DMS79 (cell line): ENCODE measurements around the gene USP47.

Experiments
- DNase-seq: peaks from one replicate; lab custom pipeline; 2025; lab: John Stamatoyannopoulos, UW

The USP47 gene

GRCh38 chr11:11967669-11968510 lies 126.1 kb downstream of the USP47 start:
- DNase-seq: no peak

DNA sequence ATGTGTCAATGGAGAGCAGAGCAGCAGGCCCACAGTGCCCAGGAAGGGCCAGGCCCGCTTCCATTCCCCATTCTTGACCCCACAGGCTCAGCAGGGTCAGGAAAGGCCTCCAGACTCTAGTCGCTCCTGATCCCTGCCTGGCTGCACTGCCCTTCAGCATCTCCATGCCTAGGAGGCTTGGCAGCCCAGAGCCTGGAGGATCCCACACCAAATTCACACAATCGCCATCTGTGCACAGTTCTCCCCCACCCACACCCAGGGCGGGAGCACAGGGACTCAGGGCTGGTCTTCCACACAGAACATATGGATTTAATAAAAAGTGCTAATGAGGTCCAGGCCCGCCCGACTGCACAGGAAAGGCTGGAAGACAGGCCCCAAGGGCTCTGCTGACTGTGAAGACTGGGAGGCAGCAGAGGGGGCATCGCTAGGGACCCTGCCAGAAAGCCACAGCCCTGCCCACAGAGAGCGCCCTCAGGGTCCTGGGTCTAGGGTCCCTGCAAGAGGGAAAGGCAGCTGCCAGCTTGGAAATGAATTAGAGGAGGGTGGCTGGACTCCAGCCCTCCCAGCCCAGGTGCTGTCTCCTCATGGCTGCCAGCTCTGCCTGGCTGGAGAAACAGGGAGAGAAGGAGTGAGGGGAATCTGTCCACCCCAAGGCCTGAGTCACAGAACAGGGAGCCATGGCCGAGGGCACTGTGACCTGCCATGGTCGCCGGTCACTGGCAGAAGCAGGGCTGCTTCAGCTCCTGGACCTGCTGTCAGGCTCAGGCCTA lies 126.9 kb downstream of the USP47 start:
- no peak for DNase-seq

DNA sequence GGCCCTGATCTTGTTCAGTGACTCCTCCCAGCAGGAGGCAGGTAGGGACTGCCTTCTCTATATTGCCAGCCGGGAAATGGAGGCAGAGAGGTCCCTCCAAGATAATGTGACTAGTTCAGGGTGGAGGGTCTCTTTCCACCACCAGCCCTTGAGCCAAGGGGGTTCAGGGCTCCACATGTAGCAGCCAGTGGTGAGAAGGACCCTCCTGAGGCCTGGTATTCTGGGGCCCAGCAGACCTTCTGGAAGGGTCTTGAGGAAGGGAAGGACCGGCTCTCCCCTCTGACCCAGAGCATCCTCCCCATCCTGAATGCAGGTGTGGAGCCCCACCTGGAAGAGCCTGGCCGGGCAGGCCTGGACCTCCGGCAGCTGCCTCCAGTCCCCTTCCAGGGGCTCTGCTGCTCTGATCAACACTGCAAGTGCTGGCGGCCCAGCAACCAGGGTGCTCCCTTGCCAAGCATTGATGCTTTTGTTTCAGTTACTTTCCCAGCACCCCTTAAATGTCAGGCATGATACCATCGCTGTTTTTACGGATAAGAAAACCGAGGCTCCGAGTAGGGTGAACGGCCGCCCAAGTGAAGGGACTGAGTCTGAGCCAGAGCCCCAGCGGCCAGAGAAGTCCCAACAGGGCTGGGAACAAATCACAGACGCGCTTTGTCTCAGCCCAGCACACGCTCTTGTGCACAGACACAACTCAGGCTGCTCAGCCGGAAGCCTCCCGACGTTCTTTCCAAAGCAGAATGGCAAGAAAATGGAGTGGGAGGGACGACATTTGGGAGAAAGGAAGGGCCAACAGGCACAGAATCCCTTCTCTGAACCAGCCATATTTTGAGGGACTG lies 127.8 kb downstream of the USP47 start:
- DNase-seq: no peak

DNA sequence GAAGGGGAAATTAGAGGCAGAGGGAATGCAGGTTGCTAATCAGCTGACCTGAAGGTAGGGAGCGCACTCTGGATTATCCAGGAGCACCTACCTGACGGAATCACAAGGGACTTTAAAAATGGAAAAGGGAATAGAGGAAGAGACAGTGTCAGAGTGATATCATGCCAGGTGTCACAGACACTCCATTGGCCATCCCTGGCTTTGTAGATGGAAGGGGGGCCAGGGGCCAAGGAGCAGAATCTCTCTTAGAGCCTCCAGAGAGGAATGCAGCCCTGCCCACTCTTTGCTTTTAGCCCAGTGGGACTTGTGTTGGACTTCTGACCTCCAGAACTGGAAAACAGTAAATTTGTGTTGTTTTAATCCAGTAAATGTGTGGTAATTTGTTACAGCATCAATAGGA lies 128.8 kb downstream of the USP47 start:
- no peak for DNase-seq

- peak; percentile 35 for DNase-seq
These were observed 130.3 kb downstream of the USP47 start for GRCh38 chr11:11971906-11972547.

- no peak for DNase-seq
These were observed 131.1 kb downstream of the USP47 start for GRCh38 chr11:11972730-11973341.

GRCh38 chr11:11973361-11973800 lies 131.6 kb downstream of the USP47 start:
- DNase-seq: no peak

DNA sequence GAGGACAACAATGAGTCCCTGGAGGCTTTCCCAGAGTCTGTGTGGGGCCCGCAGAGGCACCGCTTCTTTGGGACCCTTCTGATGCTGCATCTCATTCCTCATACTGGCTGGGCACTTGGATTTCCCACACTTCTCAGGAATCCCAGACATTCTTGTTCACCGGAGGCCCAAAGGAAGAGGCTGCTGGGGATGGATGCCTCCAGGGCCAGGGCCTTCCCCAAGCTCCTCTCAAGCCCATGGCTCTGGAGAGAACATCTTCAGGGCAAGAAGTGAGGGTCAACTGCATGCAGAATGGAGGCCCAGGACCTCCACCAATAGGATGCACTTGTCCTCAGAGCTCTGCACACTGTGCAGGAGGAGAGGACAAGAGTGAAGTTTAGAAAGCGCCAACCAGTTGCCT lies 132.1 kb downstream of the USP47 start:
- no peak for DNase-seq

GRCh38 chr11:11975201-11976092 lies 133.7 kb downstream of the USP47 start:
- DNase-seq: no peak

- no peak for DNase-seq
These were observed 134.8 kb downstream of the USP47 start for GRCh38 chr11:11976481-11977127.

DNA sequence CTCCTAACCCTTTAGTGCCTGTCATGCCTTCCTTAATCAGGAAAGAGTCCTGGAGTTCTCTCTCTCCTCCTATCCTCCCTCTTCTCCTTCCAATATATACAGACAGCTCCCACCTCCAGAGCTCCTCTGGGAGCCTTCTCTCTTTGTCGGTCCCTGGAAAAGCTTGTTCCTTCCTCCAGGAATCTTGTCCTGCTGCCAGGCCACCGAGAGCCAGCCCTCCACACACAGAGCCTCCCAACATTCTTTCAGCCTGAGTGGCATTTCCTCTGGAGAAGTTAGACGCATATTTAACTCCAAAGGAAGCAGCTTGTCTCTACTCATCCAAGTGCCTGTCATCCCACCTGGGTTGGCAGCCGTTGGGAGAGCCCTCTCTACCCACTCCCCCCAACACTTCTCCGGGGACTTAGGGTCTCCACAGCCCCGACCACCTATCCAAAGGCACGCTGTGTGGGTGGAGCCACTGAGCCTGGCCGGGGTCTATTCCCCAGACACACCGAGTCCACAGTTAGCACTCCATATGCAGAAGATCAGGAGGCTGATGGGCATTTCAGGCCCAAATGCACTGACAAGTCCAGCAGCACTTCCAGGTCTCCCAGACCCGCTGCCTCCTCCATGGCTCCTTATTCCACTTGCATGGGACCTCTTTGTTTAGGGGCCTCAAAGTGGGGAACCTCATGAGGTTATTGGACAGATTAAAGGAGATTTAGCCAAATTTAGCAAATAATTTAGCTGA lies 135.6 kb downstream of the USP47 start:
- DNase-seq: no peak

GRCh38 chr11:11978098-11978637 lies 136.4 kb downstream of the USP47 start:
- DNase-seq: no peak

DNA sequence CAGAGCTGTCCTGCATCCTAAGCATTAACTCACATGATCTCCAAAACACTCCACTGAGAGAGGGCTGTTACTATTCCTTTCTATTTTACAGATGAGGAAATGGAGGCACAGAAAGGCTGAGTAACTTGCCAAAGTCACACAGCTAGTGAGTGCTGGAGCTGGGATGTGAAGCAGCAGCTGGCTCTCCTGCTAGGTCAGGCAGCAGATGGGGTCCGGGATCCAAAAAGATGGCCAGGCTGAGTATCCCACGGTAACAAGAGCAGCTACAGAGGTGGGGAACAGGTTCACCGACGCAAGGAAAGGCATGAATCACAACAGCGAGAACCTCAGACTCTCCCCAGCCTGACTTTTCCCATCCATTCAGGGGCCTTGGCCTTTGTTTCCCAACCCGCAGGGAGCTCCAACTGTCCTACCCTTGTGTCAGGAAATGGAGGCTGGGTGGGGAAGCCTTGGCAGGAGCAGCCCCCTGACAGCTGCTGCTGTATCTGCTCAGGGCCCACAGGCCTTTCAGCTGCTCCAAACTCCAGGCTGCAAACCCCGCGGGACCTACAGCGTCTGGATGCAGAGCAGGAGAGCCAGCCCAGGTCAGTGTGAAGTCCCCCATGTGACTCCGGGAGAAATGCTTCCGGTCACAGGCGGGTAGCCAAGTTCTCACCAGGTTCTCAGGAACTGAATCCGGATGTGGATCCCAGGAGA lies 137.2 kb downstream of the USP47 start:
- DNase-seq: no peak

GRCh38 chr11:11979488-11980117 lies 137.8 kb downstream of the USP47 start:
- DNase-seq: no peak

DNA sequence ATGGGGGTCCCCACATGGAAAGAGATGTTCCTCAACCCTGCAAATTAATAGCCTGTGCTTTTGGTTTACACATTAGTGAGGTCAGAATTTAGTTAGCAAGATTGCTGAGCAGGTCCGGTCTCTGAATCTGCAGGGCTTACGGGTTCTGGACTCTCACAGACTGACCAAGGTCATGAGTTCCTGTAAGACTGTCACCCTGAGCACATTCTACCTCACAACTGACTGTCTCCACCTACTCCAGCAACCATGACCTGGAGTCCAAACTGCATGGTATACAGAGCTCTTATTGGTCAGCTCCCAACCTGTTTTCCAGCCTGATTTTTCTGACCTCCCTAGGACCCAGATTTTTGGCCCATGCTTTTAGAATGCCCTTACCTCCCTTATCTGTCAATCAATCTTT lies 138.4 kb downstream of the USP47 start:
- DNase-seq: no peak

DNA sequence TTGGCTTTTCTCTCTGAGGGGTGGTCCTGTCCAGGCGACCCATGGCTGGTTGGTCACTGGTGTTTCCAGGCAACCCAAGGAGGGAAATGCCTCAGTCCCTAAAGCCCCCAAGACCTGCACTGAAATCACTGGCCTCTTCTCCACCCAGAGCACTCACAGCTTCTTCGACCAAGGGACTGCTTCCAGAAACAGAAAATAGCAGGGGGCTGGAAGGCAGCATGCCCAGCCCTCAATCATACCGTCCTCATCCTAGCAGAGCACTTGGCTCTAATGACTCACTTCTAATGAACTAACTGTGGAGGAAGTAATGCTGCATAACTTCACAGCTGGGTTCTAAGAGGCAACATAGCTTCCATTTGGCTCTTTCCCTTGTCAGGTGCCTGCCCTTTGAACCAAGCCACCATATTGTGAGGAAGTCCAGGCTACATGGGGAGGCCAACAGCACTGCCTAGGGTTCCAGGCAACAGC lies 139.1 kb downstream of the USP47 start:
- no peak for DNase-seq

DNA sequence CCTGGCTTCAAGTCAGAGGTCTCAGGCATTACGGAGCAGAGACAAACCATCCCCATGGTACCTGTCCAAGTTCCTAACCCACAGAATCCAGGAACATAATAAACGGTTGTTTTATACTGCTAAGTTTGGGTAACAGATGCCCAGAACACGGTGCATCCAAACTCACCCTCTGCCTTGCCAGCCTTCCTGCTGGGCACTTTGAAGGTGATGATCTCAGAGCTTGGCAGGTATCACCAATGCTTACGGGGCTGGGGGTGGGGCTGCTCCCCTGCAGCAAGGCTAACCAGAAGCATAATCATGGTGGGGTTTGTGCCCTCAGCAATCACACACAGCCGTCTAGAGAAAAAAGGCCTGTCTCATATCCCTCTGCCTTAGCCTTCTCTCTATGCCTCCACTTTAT lies 139.6 kb downstream of the USP47 start:
- no peak for DNase-seq

DNA sequence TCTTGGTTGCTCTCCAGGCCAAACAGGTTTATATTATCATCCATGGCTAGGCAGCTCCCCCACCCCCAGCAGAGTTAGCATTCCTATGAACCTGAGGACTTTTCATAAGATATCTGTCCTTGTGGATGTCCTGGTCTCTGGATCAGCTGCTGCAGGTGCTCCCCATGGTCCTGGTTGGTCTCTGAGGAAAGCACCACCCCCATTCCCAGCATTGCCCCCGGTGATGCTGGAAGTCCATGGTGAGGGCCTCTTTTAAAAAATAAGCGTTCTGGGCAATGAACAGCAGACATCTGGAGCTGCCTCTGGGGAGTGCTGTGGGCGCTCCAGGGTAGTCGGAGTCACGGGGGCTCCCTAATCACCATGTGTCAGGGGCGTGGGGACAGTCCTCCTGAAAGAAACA lies 140.1 kb downstream of the USP47 start:
- DNase-seq: no peak
